ENCODE results near the gene ANTXRL.
"Not testable (repeated sequence)": the region's sequence is repeated elsewhere in the genome, so short reads cannot be mapped to it uniquely, and the experiment has no call there.

Gene ANTXRL

GRCh38 chr10:46277840-46278239, 9.0 kb upstream of the ANTXRL start:
- DNase-seq: no peak

- DNase-seq: not testable (repeated sequence)
Measured at GRCh38 chr10:46282421-46282831, 4.4 kb upstream of the ANTXRL start.

GRCh38 chr10:46282842-46283574, 3.8 kb upstream of the ANTXRL start:
- peak; percentile 51 for DNase-seq

GRCh38 chr10:46283580-46284285, 3.1 kb upstream of the ANTXRL start:
- no peak for DNase-seq

GRCh38 chr10:46284286-46285229, 2.2 kb upstream of the ANTXRL start:
- DNase-seq: peak; percentile 80

GRCh38 chr10:46285300-46285699, 1.5 kb upstream of the ANTXRL start:
- no peak for DNase-seq

- DNase-seq: no peak
Measured at GRCh38 chr10:46285966-46286620, 704 bp upstream of the ANTXRL start.

GRCh38 chr10:46287846-46288477, 1.2 kb downstream of the ANTXRL start:
- no peak for DNase-seq

GRCh38 chr10:46288601-46289206, 1.9 kb downstream of the ANTXRL start:
- DNase-seq: no peak

- no peak for DNase-seq
Measured at GRCh38 chr10:46289209-46289810, 2.5 kb downstream of the ANTXRL start.

- no peak for DNase-seq
Measured at GRCh38 chr10:46290101-46290886, 3.5 kb downstream of the ANTXRL start.

GRCh38 chr10:46291817-46292572, 5.2 kb downstream of the ANTXRL start:
- DNase-seq: no peak

- DNase-seq: no peak
Measured at GRCh38 chr10:46292573-46293023, 5.8 kb downstream of the ANTXRL start.

- DNase-seq: no peak
Measured at GRCh38 chr10:46293228-46293627, 6.4 kb downstream of the ANTXRL start.

- DNase-seq: no peak
Measured at GRCh38 chr10:46293832-46294640, 7.2 kb downstream of the ANTXRL start.

- DNase-seq: no peak
Measured at GRCh38 chr10:46294641-46295220, 7.9 kb downstream of the ANTXRL start.

GRCh38 chr10:46295350-46296010, 8.7 kb downstream of the ANTXRL start:
- DNase-seq: not testable (repeated sequence)

- not testable (repeated sequence) for DNase-seq
Measured at GRCh38 chr10:46296086-46296485, 9.3 kb downstream of the ANTXRL start.

All from fibroblast of skin of right biceps (primary cell).